HG02981 (cell line): Measurements from ENCODE around the gene PRKD3.
"Not testable (repeated sequence)": the region's sequence is repeated elsewhere in the genome, so short reads cannot be mapped to it uniquely, and the experiment has no call there.

Source experiments
- ATAC-seq: cut with Tn5 transposase; IDR thresholded peaks from one replicate; pipeline ENCODE4 v1.9.1; 2021; ENCODE audit warnings: mild to moderate bottlenecking, moderate library complexity; ENCODE audit not compliant: unreplicated experiment

Gene PRKD3

GRCh38 chr2:37317746-37318145 lies 6.9 kb downstream of the PRKD3 start:
- no peak for ATAC-seq

GRCh38 chr2:37316181-37316580 lies 8.5 kb downstream of the PRKD3 start:
- no peak for ATAC-seq

GRCh38 chr2:37315364-37315763 lies 9.3 kb downstream of the PRKD3 start:
- ATAC-seq = no peak

GRCh38 chr2:37307500-37307899 lies 17.1 kb downstream of the PRKD3 start:
- no peak for ATAC-seq

- ATAC-seq = no peak
These were observed 18.6 kb downstream of the PRKD3 start for GRCh38 chr2:37306024-37306423.

- ATAC-seq = no peak
These were observed 21.9 kb downstream of the PRKD3 start for GRCh38 chr2:37302701-37303252.

GRCh38 chr2:37301408-37301807 lies 23.2 kb downstream of the PRKD3 start:
- ATAC-seq = no peak

GRCh38 chr2:37300578-37300977 lies 24.1 kb downstream of the PRKD3 start:
- no peak for ATAC-seq

- no peak for ATAC-seq
These were observed 24.5 kb downstream of the PRKD3 start for GRCh38 chr2:37300146-37300545.

GRCh38 chr2:37297632-37298031 lies 27.0 kb downstream of the PRKD3 start:
- no peak for ATAC-seq

- ATAC-seq = no peak
These were observed 29.1 kb downstream of the PRKD3 start for GRCh38 chr2:37295469-37296073.

- not testable (repeated sequence) for ATAC-seq
These were observed 29.8 kb downstream of the PRKD3 start for GRCh38 chr2:37294858-37295257.

GRCh38 chr2:37291680-37292079 lies 33.0 kb downstream of the PRKD3 start:
- ATAC-seq = no peak

GRCh38 chr2:37287966-37288365 lies 36.7 kb downstream of the PRKD3 start:
- ATAC-seq = no peak

GRCh38 chr2:37284381-37284780 lies 40.3 kb downstream of the PRKD3 start:
- no peak for ATAC-seq

- ATAC-seq = no peak
These were observed 41.4 kb downstream of the PRKD3 start for GRCh38 chr2:37283207-37283606.

GRCh38 chr2:37282746-37283145 lies 41.9 kb downstream of the PRKD3 start:
- no peak for ATAC-seq

- no peak for ATAC-seq
These were observed 42.7 kb downstream of the PRKD3 start for GRCh38 chr2:37281916-37282315.

- no peak for ATAC-seq
These were observed 48.3 kb downstream of the PRKD3 start for GRCh38 chr2:37276291-37276690.
